HG03342 (cell line): Measurements from ENCODE around the gene TJP3.
"Not testable (repeated sequence)": the region's sequence is repeated elsewhere in the genome, so short reads cannot be mapped to it uniquely, and the experiment has no call there.

ENCODE experiments used
- ATAC-seq: cut with Tn5 transposase; IDR thresholded peaks from one replicate; pipeline ENCODE4 v1.9.1; 2021; ENCODE audit warnings: mild to moderate bottlenecking, moderate library complexity; ENCODE audit not compliant: unreplicated experiment

Gene TJP3, protein sequence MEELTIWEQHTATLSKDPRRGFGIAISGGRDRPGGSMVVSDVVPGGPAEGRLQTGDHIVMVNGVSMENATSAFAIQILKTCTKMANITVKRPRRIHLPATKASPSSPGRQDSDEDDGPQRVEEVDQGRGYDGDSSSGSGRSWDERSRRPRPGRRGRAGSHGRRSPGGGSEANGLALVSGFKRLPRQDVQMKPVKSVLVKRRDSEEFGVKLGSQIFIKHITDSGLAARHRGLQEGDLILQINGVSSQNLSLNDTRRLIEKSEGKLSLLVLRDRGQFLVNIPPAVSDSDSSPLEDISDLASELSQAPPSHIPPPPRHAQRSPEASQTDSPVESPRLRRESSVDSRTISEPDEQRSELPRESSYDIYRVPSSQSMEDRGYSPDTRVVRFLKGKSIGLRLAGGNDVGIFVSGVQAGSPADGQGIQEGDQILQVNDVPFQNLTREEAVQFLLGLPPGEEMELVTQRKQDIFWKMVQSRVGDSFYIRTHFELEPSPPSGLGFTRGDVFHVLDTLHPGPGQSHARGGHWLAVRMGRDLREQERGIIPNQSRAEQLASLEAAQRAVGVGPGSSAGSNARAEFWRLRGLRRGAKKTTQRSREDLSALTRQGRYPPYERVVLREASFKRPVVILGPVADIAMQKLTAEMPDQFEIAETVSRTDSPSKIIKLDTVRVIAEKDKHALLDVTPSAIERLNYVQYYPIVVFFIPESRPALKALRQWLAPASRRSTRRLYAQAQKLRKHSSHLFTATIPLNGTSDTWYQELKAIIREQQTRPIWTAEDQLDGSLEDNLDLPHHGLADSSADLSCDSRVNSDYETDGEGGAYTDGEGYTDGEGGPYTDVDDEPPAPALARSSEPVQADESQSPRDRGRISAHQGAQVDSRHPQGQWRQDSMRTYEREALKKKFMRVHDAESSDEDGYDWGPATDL

DNA sequence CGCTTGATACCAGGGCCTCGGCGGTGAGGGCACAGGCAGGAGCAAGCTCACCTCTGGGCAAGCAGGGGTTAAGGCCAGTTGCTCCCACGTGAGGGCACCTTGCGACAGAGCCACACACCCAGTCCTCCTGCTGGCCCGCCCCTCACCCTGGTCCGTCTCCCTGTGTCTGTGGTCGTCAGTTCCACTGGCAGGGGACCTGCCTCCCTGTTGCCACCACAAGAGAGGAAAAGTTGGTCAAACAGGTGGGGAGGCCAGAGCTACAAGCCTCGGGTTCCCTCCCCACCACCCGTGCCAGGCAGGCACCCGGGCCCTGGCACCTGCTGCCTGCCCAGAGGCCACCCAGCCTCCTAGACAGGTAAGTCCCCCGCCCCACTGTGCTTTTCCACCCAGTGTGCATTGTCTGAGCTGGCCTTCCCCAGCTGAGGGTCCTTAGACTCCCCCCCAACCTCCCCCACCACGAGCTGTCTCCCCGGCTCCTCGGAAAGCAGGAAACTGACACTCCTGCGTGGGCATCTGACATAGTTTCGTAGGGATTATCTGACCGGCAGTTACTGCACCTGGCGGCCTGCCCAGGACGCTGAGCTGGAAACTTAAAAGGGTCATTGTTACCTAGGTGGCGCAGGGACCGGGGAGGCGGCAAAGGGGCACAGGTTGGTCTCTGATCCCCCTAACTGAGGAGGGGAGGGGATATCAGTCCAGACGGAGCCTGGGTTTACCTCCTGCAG, at the start of gene TJP3:
Gene TJP3, plus strand, starts transcription at position 178 of the 725 bp plus-strand sequence. CDS start 20,049 bp downstream, outside the sequence.
- no peak for ATAC-seq

DNA sequence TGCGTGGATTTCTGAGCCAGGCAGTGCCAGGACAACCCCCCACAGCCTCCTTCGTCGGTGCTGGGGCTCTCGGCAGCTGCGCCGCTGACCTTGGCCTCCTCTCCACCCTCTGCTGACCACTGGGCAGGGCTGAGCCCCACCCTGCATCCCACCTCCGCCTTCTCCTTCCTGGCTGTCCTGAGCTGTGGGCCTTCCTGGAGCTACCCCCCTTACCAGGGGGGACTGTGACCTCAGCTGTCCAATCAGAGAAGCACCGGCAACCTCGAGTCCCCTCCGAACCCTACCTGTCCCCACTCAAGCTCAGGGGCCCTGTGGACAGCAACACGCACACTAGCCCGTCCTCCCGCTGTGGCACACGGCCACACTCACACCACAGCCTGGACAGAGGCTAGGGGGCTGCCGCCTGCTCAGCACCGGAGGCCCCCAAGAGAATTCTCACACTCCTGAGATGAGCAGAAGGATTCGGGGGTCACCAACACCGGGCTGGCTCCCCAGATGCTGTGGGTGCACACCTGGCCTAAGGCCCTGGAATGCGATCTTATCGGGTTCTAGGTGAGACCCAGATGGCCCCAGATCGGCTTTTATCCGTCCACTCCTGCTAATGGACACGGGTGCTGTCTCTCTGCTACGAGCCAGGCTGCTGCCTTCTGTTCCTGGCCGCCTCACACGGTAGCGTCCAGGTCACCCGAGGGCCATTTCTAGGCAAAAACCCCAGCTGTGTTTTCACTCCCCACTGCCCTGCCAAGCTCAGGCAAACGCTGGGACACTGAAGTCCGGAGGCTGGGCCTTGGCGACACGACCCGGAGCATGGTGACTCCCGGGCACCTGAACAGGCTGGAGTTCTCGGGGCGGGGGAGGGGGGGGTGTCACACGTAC, 49.1 kb upstream of the TJP3 start:
- no peak for ATAC-seq

DNA sequence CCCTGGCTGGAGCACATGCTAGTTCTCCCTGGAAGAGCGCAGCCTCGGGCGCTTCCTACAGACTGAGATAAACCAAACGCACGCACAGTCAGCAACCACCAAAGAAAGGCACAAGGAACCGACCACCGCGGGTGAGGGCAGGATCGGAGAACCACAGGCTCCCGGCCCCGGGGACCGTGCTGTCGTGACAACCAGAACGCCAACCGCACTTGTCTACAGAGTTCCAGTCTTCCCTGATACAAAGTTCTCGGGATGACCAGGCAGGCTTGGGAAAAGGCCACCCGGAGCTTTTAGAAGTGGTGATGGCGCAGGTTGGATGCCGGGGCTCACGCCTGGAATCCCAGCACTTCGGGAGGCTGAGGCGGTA, 48.5 kb upstream of the TJP3 start:
- ATAC-seq = no peak

DNA sequence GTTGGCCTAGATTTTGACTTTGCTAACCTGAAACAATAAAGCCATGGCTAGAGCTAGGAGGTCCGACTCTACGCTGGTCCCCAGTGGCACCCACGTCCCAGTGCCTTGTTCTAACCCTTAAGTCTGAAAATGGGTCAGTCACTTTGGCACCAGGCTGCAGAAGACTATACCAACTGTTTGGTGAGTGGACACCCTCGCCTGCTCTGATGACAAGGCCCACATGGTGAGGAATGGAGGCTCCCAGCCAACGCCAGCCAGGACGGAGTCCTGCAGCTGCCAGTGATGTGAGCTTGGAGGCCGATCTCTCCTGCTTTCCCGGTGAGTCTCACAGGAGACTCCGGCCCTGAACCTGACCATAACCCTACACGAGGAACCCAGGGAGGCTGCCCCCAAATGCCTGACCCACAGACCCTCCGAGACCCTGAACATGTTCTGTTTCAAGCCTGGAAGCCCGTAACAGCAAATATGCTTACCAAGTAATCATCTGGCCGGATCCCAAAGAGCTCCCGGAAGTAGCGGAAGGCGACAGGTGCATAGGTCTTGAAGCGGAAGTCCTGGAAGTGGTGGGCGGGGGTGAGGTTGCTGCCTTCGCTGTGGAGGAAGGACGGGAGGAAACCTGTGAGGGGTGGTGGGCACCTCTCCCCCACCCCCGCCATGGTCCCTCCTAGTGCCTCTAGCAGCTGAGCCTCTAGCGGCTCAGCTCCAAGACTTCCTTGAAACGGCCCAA, 47.5 kb upstream of the TJP3 start:
- no peak for ATAC-seq

DNA sequence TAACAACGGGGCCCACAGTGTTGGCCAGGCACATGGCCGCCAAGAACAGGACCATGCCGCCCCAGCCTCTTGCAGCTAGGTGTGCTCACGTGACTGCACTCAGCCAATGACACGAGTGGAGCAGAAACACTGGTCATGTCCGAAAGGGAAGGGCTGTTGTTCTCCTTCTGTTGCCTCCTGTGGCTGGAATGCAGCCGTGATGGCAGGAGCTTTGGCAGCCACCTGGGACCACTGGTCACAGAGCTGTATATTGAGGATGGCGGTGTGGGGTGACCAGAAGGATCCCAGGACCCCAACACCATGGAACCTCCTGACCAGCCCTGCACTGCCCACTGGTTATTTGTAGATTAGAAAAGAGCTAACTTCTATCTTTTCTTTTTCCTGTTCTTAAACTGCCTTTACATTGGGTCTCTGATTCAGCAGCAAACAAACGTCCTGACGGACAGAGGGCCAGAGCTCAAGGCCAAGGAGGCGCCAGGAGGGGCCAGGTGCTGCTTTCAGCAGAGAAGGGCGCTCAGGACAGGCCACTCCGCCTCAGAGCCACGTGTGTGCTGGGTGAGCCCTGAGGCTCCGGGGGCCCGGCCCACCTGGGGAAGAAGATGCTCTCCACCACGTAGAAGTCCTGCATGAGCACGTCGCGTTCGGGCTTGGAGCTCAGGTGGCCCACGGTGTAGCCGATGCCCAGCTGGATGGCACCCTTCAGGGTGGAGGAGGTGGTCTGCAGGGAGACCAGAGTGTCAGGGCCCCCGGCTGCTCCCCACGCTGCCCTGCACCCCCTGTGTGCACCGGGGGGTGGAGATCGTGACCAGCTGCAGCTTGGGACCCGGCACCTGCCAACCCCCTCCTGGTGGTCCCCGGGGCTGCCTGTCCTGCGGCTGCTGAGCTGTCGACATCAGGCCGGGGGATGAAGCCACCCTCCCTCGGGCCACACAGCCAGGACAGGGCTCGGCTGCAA, 46.6 kb upstream of the TJP3 start:
- no peak for ATAC-seq

DNA sequence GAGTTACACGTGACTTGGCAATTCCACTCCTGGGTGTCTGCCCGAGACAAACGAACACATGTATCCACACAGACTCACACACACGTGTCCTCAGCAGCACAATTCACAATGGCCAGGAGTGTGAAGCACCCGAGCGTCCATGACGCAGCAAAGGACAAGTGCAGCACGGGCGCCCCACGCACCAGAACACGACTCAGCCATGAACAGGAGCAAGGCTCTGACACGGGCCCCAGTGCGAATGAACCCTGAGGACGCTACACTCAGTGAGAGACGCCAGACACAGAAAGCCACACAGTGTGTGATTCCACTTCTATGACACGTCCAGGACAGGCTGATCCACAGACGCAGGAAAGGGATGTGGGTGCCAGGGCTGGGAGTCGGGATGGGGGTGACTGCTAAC, 44.3 kb upstream of the TJP3 start:
- ATAC-seq = no peak

DNA sequence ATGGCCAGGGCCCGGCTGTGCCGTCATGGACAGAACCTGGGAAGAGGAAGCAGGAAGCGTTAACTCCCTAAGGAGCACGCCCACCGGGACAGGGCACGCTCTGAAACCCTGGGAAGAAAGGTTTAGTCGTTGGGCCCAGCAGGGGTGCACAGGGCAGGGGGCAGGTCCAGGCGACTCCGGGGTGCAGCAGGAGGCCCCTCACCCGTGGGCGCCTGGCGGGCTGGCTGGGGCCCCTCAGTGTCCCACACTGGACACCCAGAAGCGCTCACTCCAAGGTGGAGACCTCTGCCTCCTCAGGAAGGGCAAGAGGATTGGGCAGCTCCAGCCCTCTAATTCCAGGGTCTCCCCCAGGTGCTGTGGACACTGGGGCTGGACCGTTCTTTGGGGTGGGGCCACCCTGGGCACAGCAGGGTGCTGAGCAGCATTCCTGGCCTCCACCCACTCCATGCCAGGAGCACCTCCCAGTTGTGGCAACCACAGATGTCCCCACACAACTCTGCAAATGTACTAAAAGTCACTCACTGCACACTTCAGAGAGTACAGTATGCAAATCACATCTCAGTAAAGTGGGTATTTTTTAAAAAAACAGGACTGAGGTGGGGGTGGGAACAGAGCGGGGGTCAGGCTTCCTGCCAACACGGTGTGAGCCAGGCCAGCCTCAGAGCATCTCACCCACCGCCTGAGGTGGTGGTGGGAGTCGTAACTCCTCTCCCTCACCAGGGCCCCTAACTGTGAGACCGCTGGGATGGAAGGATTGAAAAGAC, 43.1 kb upstream of the TJP3 start:
- no peak for ATAC-seq

DNA sequence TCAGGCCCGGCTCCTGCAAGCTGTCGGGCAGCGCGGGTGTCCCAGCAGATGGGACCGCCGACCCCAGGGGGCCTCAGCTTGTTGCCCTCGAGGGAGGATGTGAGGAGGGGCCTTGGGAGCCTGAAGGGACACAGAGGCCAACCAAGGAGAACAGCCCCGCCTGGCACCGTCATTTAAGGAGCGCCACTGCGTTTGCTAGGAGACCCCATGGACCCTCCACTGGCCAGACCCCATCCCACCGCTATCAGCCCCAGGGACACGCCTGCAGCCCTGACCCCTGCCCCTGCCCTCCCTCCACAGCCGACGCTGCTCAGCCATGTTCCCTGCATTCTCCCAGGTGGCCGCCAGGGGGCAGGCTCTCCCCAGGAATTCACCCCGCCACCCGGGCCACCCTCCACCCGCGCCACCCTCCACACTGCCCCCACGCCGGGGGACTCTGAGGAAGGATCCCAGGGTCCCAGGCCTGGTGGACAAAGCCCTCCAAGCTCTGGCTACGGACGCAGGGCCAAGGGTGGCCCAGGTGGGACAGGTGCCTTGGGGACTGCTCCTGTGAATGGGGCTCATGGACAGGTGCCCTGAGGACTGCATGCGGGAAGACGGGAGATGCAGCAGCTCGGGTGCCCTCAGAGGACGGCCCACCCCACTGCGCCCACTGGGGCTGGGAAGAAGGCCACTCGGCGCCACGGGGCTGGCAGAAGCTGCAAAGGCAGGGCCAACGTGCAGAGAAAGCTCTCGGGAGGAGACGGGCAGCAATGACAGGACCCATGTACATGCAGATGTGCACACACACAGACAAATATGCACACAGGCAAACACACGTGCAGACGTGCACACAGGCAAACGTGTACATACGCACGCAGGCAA, 42.3 kb upstream of the TJP3 start:
- no peak for ATAC-seq

DNA sequence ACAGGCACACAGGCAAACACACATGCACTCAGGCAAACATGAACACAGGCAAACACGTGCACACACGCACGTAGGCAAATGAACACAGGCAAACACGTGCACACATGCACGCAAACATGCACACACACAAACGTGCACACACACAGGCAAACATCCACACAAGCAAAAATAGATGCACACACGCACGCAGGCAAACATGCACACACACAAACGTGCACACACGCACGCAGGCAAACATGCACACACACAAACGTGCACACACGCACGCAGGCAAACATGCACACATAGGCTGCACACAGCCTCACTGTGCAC, 41.7 kb upstream of the TJP3 start:
- ATAC-seq = not testable (repeated sequence)

DNA sequence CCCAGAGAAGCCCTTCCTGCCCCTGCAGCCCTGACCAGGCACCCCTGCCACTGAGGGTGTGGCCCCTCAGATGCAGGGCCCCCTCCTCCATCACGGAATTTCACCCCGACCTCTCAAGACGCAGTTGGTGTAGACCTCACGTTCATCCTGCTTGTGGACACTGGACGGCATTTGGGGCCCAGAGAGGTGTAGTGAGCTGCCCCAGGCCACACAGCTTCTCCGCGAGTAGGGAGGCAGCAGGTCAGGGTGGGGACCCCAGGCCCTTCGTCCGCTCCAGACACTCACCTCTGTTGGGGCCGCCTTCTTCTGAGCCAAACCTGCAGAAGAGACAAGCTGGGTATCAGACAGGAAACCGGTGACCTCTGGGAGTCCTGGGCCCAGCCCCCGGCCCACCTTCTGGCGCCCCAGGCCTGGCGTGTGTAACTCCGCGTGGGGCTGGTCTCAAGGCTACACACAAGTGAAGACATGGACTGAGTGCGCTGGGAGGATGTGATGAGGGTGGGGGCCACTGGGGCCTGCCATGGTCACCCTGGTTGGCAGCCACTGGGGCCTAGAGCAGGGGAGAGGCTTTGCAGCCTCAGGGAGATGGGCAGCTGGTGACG, 41.0 kb upstream of the TJP3 start:
- ATAC-seq = no peak

DNA sequence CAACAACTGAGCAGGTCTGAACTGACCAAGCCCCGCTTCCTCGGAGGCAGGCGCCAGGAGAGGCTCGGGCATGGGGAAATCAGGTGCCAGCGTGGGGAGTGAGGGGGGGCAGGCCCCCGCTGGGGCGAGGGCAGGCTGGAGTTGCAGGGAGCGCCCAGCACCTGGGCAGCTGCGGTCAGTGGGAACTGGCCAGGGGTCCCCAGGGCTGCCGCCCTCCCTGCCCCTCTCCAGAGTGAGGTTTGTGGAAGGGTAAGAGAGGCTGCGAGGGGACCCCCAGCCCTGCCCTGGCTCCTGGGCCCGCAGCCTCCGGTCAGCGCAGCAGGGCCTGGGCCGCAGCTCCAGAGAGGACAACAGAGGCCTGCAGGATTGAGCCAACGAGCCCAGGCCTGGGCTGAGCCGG, 40.4 kb upstream of the TJP3 start:
- no peak for ATAC-seq

DNA sequence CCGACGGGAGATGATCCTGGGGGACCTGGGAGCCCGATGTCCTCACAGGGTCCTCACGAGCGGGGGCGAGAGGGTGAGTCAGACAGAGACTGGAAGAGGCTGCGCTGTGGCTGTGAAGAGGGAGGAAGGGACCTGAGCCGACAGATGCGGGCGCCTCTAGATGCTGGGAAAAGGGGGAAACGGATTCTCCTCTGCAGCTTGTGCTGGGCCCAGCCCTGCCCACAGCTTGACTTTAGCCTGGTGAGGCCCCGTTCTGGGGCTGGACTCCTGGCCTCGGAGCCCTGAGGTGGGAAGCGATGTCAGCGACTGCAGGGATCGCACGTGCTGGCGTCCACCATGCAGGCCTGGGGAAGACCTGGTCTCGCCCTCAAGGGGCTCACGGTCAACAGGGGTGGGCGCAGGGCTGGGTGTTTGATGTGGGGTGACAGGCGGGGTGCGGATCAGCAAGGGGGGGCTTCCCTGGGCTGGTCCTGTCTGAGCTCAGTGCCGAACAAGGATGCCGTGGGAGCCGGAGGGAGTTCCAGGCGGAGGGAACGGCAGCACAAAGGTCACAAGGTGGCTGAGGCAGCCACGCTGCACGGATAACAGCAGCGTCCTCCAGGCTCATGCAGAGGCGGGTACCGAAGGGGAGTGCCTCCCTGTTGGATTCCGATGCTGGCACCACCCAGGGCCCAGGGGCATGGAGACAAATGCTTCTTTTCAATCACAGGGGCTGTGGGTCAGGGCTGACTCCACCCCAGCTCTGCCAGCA, 39.7 kb upstream of the TJP3 start:
- no peak for ATAC-seq

DNA sequence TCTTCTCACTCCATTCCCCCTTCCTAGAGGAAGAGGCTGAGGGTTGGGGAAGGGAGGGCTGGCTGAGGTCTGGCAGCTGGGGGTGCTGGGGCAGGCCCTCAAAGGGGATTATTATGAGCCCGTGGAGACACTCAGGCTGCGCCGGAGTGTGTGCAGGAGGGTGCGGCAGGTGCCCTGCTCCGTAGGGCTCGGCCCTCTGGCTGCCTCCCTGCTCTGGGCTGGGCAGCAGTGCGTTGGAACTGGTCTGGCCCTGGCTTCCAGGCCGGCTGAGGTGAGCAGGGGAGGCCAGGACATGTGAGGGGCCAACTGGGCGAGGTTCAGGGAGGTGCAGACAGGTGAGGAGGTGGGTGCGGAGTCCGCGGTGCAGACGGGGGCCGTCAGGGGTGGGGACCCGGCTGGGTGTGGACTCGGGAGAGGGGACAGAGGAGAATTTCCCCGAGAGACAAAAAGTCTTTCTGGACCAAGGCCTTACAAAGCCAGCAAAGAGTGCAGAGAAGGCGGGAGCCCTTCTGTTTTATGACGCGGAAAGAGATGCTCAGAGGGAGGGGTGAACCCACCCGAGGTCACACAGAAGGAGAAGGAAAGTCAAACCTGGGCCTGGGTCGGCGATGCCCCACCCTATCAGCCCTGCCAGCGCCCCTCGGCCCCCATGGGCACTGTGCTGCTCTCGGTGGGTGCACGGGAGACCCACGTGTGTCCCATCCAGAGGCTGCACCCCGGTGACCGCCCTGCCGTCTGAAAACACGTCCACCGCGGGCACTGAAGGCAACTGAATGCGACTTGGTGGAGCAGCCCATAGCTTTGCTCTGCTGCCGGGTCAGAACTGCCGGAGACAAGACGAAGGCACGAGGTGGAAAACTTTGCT, 38.9 kb upstream of the TJP3 start:
- no peak for ATAC-seq

DNA sequence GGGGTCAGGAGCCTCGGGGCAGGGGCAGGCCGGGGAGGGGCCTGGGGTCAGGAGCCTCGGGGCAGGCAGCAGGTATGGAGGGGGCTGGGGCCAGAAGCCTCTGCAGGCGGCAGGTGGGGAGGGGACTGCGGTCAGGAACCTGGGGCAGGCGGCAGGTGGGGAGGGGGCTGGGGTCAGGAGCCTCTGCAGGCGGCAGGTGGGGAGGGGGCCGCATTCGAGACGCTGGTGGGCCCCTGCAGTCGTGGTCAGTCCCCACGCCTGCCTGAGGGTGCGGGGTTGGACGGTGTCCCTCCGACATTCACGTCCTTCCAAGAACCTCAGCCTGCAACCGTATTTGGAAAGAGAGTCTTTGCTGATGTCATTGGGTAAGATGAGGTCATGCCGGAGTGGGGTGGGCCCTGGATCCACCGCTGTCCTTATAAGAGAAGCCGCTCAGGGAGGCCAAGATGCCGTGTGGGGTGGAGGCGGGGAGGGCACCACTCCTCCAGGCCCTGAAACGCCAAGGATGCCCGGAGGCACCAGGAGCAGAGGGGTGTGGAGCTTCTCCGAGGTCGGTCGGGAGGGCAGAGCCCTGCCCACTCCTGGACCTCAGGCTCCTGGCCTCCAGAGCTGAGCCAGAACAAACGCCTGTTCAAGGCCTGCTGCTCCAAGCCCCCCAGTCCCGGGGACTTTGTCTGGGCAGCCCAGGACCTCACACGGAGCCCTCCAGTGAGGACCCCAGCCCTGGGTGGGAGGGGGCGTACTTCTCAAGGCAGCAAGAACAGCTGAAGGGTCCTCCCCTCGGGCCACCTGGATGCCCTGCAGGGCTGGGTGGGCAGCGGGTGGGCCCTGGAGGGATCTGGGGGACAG, 38.0 kb upstream of the TJP3 start:
- ATAC-seq = no peak
